Panc1 (cell line): ENCODE results near the gene PC. TPM values are rescaled to one million over a fixed set of nuclear protein-coding genes. Genes with fewer than 3 reads are reported as not detected.

Experiments
- ATAC-seq: fragments of 200-7000 bp; cut with Tn5 transposase; 2 replicates; pipeline ENCODE4 v1.9.1; 2020; ENCODE audit warnings: mild to moderate bottlenecking, moderate library complexity
- BruUV-seq: library from RNA; stranded (reverse); fragments of 400-500 nt; replicated peaks from 2 replicates; lab custom pipeline; 2021; lab: Mats Ljungman, UMichigan
- CTCF ChIA-PET: fragments of 300-600 bp; sonication (Branson Sonifier 250); formaldehyde crosslinking; loops from one replicate; lab custom pipeline; 2022; ENCODE audit warnings: antibody characterized with exemption; lab: Charles Lee
- POLR2A ChIA-PET: fragments of 300-600 bp; sonication (Branson Sonifier 250); formaldehyde crosslinking; loops from one replicate; lab custom pipeline; 2022; ENCODE audit warnings: antibody characterized with exemption; lab: Charles Lee
- DNase-seq: peaks from one replicate; pipeline ENCODE4 v3.0.0-alpha.2; 2010; ENCODE audit warnings: low read depth, low spot score
- H3K27ac ChIP-seq: 2 replicates; pipeline ENCODE4 v1.5.1; 2011; ENCODE audit warnings: mild to moderate bottlenecking, low read length, inconsistent platforms
- H3K27me3 ChIP-seq: fragments of 200-500 bp; sonication (Bioruptor generic); 2 replicates; pipeline ENCODE4 v1.6.0; 2014; ENCODE audit warnings: low read length, inconsistent platforms; ENCODE audit not compliant: control insufficient read depth, insufficient read depth
- H3K36me3 ChIP-seq: fragments of 200-500 bp; sonication (Bioruptor generic); 2 replicates; pipeline ENCODE4 v1.5.1; 2014; ENCODE audit warnings: inconsistent platforms, mild to moderate bottlenecking, low read length, moderate library complexity; ENCODE audit not compliant: control insufficient read depth, insufficient read depth
- H3K4me1 ChIP-seq: 2 replicates; pipeline ENCODE4 v1.5.1; 2011; ENCODE audit warnings: inconsistent platforms, mild to moderate bottlenecking, low read length, moderate library complexity; ENCODE audit not compliant: control insufficient read depth, insufficient read depth
- H3K4me3 ChIP-seq, 2 experiments: 2 replicates each; pipeline ENCODE4 v1.5.1; 2011 to 2012; ENCODE audit warnings: low read depth in 2 of 2, low read length in 2 of 2, mild to moderate bottlenecking in 2 of 2, inconsistent platforms in 1 of 2, moderate library complexity in 1 of 2
- H3K9me3 ChIP-seq: fragments of 200-500 bp; sonication (Bioruptor generic); 2 replicates; pipeline ENCODE4 v1.5.1; 2014; ENCODE audit warnings: low read depth, mild to moderate bottlenecking, inconsistent platforms, low read length, moderate library complexity; ENCODE audit not compliant: control insufficient read depth, insufficient read depth
- POLR2AphosphoS5 ChIP-seq: IDR thresholded peaks from 2 replicates; pipeline ENCODE4 v1.6.1; 2012; ENCODE audit warnings: mild to moderate bottlenecking, low read depth, low read length, moderate library complexity
- SIN3A ChIP-seq: IDR thresholded peaks from 2 replicates; pipeline ENCODE4 v1.6.1; 2012; ENCODE audit warnings: low read depth, mild to moderate bottlenecking, low read length, moderate library complexity, borderline replicate concordance; ENCODE audit not compliant: insufficient read depth
- TCF7L2 ChIP-seq: IDR thresholded peaks from 2 replicates; pipeline ENCODE4 v1.6.1; 2011; ENCODE audit warnings: mild to moderate bottlenecking, low read depth, low read length, inconsistent platforms
- in situ Hi-C: cut with HindIII; loops from 2 replicates; pipeline ENCODE4 v1.10.0; 2016; ENCODE audit warnings: low sequenced_read_pairs, low pct_unique_long_range_greater_than_20kb
- intact Hi-C: fragments of 100-400 bp; cut with micrococcal nuclease; formaldehyde crosslinking; loops from one replicate; pipeline ENCODE4 v1.10.0; 2022; ENCODE audit not compliant: unreplicated experiment
- total RNA-seq: library from RNA; stranded (reverse); gene quantifications from one replicate; pipeline ENCODE4 v1.2.1, GENCODE V29; 2021; ENCODE audit not compliant: unreplicated experiment
- TF ChIP-seq, protein P1 (sequence below), 2 experiments: IDR thresholded peaks; 2 replicates each; pipeline ENCODE4 v1.6.1; 2011 to 2012; ENCODE audit warnings: low read depth in 2 of 2, control low read depth in 1 of 2, low read length in 1 of 2, mild to moderate bottlenecking in 1 of 2, moderate library complexity in 1 of 2; ENCODE audit not compliant: insufficient read depth in 1 of 2
- TF ChIP-seq, protein P2 (sequence below): fragments of 450-650 bp; IDR thresholded peaks from 2 replicates; pipeline ENCODE4 v1.5.1; 2017; ENCODE audit warnings: mild to moderate bottlenecking

Gene PC
- total RNA-seq, 1 experiment from 2014 or later, result 12.8 TPM

DNA sequence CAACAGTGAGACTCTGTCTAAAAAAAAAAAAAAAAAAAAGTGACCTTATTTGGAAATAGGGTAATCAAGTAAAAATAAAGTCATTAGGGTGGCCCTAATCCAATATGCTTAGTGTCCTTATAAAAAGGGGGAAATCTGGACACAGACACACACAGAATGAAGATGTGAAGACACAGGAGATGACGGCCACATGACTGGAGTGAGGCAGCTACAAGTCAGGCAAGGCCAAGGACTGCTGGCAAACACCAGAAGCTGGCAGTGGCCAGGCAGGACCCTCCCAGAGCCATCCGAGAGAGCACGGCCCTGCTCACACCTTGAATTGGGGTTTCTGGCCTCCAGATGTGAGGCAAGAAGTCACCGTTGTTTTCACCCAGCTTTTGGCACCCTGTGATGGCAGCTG, 72.7 kb downstream of the PC start:
- intact Hi-C loops, result no loop called here
- TF ChIP-seq TCF7L2 (no peak), POLR2AphosphoS5 (no peak)
- TF ChIP-seq, protein P1, sequence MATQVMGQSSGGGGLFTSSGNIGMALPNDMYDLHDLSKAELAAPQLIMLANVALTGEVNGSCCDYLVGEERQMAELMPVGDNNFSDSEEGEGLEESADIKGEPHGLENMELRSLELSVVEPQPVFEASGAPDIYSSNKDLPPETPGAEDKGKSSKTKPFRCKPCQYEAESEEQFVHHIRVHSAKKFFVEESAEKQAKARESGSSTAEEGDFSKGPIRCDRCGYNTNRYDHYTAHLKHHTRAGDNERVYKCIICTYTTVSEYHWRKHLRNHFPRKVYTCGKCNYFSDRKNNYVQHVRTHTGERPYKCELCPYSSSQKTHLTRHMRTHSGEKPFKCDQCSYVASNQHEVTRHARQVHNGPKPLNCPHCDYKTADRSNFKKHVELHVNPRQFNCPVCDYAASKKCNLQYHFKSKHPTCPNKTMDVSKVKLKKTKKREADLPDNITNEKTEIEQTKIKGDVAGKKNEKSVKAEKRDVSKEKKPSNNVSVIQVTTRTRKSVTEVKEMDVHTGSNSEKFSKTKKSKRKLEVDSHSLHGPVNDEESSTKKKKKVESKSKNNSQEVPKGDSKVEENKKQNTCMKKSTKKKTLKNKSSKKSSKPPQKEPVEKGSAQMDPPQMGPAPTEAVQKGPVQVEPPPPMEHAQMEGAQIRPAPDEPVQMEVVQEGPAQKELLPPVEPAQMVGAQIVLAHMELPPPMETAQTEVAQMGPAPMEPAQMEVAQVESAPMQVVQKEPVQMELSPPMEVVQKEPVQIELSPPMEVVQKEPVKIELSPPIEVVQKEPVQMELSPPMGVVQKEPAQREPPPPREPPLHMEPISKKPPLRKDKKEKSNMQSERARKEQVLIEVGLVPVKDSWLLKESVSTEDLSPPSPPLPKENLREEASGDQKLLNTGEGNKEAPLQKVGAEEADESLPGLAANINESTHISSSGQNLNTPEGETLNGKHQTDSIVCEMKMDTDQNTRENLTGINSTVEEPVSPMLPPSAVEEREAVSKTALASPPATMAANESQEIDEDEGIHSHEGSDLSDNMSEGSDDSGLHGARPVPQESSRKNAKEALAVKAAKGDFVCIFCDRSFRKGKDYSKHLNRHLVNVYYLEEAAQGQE (IDR thresholded peaks at IDR 0.05; ENCODE audit: insufficient read depth in 1 of 2, low read depth in 2 of 2, low read length in 1 of 2), result no peak
- TF ChIP-seq, protein P2, sequence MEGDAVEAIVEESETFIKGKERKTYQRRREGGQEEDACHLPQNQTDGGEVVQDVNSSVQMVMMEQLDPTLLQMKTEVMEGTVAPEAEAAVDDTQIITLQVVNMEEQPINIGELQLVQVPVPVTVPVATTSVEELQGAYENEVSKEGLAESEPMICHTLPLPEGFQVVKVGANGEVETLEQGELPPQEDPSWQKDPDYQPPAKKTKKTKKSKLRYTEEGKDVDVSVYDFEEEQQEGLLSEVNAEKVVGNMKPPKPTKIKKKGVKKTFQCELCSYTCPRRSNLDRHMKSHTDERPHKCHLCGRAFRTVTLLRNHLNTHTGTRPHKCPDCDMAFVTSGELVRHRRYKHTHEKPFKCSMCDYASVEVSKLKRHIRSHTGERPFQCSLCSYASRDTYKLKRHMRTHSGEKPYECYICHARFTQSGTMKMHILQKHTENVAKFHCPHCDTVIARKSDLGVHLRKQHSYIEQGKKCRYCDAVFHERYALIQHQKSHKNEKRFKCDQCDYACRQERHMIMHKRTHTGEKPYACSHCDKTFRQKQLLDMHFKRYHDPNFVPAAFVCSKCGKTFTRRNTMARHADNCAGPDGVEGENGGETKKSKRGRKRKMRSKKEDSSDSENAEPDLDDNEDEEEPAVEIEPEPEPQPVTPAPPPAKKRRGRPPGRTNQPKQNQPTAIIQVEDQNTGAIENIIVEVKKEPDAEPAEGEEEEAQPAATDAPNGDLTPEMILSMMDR, result no peak
- H3K4me1 ChIP-seq, result peaks cover 26% of the 10 kb centered on the region
- BruUV-seq, result no TSS peak
- in situ Hi-C loops, result no loop called here
- POLR2A ChIA-PET, result no interaction called here
- H3K9me3 ChIP-seq, result no peaks in the 10 kb centered on the region
- H3K27ac ChIP-seq, result no peak overlapping the region
- no peak for ATAC-seq
- DNase-seq, result no peak
- H3K36me3 ChIP-seq, result no peaks in the 10 kb centered on the region
- no peaks in the 10 kb centered on the region for H3K27me3 ChIP-seq
- CTCF ChIA-PET, result interaction anchor here (0.6 to 0.7 kb wide), 2 partner anchors 13 to 136 kb away, joined by 3 to 9 read pairs; no protein-coding TSS in a partner anchor
- H3K4me3 ChIP-seq, result no peak overlapping the region

DNA sequence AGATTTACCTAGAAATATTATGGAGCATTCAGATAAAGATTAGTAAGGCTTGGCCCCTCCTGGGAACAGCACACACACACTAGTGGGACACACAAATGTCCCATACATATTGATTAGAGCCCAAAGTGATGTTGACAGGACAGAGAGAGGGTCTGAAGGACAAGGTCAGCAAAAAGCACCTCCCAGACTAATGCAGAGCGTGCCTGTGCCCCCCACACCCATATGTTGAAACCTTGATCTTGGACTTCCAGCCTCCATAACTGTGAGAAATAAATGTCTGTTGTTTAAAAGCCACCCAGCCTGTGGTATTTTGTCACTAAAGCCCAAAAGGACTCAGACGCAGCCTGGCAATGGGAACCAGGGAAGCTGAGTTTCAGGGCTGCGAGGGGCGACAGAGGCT, 73.7 kb downstream of the PC start:
- ATAC-seq (no peak), DNase-seq (no peak)
- in situ Hi-C loops, result no loop called here
- Histone ChIP-seq H3K4me3 (no peak overlapping the region), H3K36me3 (no peaks in the 10 kb centered on the region), H3K27ac (no peak overlapping the region), H3K27me3 (no peaks in the 10 kb centered on the region), H3K9me3 (no peaks in the 10 kb centered on the region), H3K4me1 (peaks cover 32% of the 10 kb centered on the region)
- BruUV-seq, result no TSS peak
- intact Hi-C loops, result no loop called here
- TF ChIP-seq, protein P1 (IDR thresholded peaks at IDR 0.05; ENCODE audit: insufficient read depth in 1 of 2, low read depth in 2 of 2, low read length in 1 of 2), result no peak
- TF ChIP-seq POLR2AphosphoS5 (no peak), TCF7L2 (no peak), SIN3A (no peak)
- TF ChIP-seq, protein P2, result no peak
- CTCF ChIA-PET, result interaction anchor here (1.4 kb wide), 1 partner anchor 17 kb away, joined by 3 read pairs; no protein-coding TSS in a partner anchor
- POLR2A ChIA-PET, result no interaction called here
